Stimulated activated CD8-positive, alpha-beta memory T cell treated with anti-CD3 and anti-CD28 coated beads, Interleukin-2, amount 100 ng/mL, for 48 hours (primary cell): ENCODE measurements around the gene NUMBL.
"Not testable (repeated sequence)": the region's sequence is repeated elsewhere in the genome, so short reads cannot be mapped to it uniquely, and the experiment has no call there.

Experiments
- DNase-seq, 2 donors: peaks; one replicate each; pipeline ENCODE4 v3.0.0-alpha.2; 2020; ENCODE audit warnings: low read depth in 2 of 2

Gene NUMBL

GRCh38 chr19:40690050-40690692 is at the start of gene NUMBL:
Gene NUMBL (minus strand): TSS chr19:40690651. CDS start chr19:40690483, 168 bp downstream.
- no peak for DNase-seq

- no peak for DNase-seq
These were observed 48.8 kb upstream of the NUMBL start for GRCh38 chr19:40739030-40739839.

- no peak for DNase-seq
These were observed 46.7 kb upstream of the NUMBL start for GRCh38 chr19:40737102-40737644.

- no peak for DNase-seq
These were observed 46.2 kb upstream of the NUMBL start for GRCh38 chr19:40736661-40737060.

GRCh38 chr19:40735013-40735771 is 44.7 kb upstream of the NUMBL start:
- DNase-seq = no peak

- no peak for DNase-seq
These were observed 42.7 kb upstream of the NUMBL start for GRCh38 chr19:40733149-40733548.

DNA sequence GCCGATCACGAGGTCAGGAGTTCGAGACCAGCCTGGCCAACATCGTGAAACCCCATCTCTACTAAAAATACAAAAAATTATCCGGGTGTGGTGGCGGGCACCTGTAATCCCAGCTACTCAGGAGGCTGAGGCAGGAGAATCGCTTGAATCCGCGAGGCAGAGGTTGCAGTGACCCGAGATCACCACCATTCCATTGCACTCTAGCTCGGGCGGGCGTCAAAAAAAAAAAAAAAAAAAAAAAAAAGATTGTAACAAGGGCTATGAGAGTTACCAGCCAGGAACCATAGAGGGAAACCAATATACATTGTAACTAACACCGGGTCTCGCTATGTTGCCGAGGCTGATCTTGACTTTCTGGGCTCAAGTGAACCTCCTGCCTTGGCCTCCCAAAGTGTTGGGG is 41.9 kb upstream of the NUMBL start:
- DNase-seq = not testable (repeated sequence)

DNA sequence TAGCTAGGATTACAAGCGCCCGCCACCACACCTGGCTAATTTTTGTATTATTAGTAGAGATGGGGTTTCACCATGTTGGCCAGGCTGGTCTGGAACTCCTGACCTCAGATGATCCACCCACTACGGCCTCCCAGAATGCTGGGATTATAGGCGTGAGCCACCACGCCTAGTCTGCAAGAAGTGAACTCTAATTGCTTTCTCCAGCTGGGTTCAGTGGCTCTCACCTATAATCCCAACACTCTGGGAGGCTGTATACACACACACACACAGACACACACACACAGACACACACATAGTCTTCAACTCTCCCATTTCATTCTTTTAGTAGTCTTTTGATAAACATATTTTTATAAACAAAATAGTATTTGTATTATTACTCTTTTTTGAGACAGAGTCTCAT is 39.6 kb upstream of the NUMBL start:
- not testable (repeated sequence) for DNase-seq

- no peak for DNase-seq
These were observed 35.8 kb upstream of the NUMBL start for GRCh38 chr19:40726279-40726678.

DNA sequence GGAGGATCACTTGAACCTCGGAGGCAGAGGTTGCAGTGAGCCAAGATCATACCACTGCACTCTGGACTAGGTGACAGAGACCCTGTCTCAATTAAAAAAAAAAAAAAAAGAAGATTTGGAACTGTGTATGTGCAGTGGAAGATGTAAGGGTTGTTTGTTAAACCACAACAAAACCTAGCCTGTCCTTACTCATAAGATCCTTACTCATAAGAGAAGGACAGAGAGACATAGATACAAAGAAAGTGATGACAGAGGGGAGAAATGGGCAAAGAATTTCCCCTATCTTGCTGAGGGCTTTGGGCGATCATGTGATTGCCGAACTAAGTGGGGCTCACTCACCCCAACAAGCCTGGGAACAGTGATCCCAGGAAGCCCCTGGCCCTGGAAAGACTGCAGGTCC is 34.4 kb upstream of the NUMBL start:
- no peak for DNase-seq

GRCh38 chr19:40724315-40724714 is 33.9 kb upstream of the NUMBL start:
- no peak for DNase-seq

- DNase-seq = no peak
These were observed 33.3 kb upstream of the NUMBL start for GRCh38 chr19:40723661-40724254.

- DNase-seq = no peak
These were observed 31.6 kb upstream of the NUMBL start for GRCh38 chr19:40721936-40722661.

- no peak for DNase-seq
These were observed 30.7 kb upstream of the NUMBL start for GRCh38 chr19:40721140-40721486.

GRCh38 chr19:40719414-40719894 is 29.0 kb upstream of the NUMBL start:
- DNase-seq = no peak

GRCh38 chr19:40718774-40719391 is 28.4 kb upstream of the NUMBL start:
- DNase-seq = no peak

DNA sequence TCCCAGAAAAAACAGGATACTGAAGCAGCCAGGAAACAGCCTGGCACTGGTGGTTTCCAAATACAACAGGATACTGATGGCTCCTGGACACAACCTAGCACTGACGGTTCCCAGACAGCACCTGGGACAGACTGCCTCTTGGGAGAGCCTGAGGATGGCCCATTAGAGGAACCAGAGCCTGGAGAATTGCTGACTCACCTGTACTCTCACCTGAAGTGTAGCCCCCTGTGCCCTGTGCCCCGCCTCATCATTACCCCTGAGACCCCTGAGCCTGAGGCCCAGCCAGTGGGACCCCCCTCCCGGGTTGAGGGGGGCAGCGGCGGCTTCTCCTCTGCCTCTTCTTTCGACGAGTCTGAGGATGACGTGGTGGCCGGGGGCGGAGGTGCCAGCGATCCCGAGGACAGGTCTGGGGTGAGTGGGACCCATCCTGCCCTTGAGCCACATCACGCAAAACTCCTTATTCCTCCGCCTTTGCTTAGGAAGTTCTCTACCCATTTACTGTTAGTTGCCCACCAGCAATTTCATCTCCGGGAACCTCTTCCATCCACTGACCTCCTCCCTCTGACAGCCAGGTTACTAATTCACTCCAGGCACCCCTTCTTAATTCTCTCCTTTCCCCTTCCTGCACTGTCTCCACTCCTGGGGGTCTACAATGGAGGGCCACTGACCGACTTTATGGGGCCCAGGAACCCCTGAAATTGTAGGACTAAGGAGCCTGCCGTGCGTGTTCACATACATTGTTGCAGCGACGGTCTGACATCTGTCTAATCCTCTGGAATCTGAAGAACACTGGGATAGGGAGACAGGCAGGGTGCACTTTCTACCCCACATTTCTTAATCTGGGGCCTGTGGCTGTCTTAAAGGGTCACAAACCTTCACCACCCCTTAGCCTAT is 27.7 kb upstream of the NUMBL start:
- no peak for DNase-seq

DNA sequence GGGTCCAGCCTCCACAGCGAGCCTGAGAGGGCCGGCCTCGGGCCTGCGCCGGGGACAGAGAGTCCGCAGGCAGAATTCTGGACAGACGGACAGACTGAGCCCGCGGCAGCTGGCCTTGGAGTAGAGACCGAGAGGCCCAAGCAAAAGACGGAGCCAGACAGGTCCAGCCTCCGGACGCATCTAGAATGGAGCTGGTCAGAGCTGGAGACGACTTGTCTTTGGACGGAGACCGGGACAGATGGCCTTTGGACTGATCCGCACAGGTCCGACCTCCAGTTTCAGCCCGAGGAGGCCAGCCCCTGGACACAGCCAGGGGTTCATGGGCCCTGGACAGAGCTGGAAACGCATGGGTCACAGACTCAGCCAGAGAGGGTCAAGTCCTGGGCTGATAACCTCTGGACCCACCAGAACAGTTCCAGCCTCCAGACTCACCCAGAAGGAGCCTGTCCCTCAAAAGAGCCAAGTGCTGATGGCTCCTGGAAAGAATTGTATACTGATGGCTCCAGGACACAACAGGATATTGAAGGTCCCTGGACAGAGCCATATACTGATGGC is 27.0 kb upstream of the NUMBL start:
- DNase-seq = no peak
